Fibroblast of lung (primary cell): Measurements from ENCODE around the gene LOXHD1.

Experiments
- EZH2 ChIP-seq: IDR thresholded peaks from 2 replicates; pipeline ENCODE4 v1.5.1; 2012; ENCODE audit warnings: low read length, control low read depth, mild to moderate bottlenecking; ENCODE audit errors: missing control alignments
- TF ChIP-seq, protein P1 (sequence below), 2 donors: IDR thresholded peaks in 1 of 2; conservative IDR thresholded peaks in 1 of 2; 1 replicate in 1 of 2; 2 replicates in 1 of 2; pipeline ENCODE4 v1.5.1; 2011 to 2012; ENCODE audit warnings: low read length in 2 of 2, control low read depth in 1 of 2, inconsistent platforms in 1 of 2, low read depth in 1 of 2, mild to moderate bottlenecking in 1 of 2

GRCh38 chr18:46601141-46601805 is 55.7 kb downstream of the LOXHD1 start:
- TF ChIP-seq, protein P1, sequence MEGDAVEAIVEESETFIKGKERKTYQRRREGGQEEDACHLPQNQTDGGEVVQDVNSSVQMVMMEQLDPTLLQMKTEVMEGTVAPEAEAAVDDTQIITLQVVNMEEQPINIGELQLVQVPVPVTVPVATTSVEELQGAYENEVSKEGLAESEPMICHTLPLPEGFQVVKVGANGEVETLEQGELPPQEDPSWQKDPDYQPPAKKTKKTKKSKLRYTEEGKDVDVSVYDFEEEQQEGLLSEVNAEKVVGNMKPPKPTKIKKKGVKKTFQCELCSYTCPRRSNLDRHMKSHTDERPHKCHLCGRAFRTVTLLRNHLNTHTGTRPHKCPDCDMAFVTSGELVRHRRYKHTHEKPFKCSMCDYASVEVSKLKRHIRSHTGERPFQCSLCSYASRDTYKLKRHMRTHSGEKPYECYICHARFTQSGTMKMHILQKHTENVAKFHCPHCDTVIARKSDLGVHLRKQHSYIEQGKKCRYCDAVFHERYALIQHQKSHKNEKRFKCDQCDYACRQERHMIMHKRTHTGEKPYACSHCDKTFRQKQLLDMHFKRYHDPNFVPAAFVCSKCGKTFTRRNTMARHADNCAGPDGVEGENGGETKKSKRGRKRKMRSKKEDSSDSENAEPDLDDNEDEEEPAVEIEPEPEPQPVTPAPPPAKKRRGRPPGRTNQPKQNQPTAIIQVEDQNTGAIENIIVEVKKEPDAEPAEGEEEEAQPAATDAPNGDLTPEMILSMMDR (conservative IDR thresholded peaks at IDR 0.05 in 1 of 2, IDR thresholded peaks at IDR 0.05 in 1 of 2; ENCODE audit: low read depth in 1 of 2, low read length in 2 of 2): no peak
- no peak for TF ChIP-seq EZH2
